Right ventricle myocardium inferior (tissue), 1 donor: ENCODE measurements around the gene EPAS1. TPM values are rescaled to one million over a fixed set of nuclear protein-coding genes. Genes with fewer than 3 reads are reported as not detected.

Source experiments
- ATAC-seq: fragments of 200-7000 bp; cut with Tn5 transposase; one replicate; pipeline ENCODE4 v1.9.1; 2020; ENCODE audit warnings: mild to moderate bottlenecking, moderate library complexity
- DNase-seq: peaks from one replicate; pipeline ENCODE4 v3.0.0; 2021; ENCODE audit errors: missing footprints
- intact Hi-C: fragments of 100-400 bp; cut with DNase I; formaldehyde crosslinking; loops from one replicate; pipeline ENCODE4 v1.11.0; 2022
- total RNA-seq: library from RNA; stranded (reverse); fragmentation: NEBNext Ultra II Directional; extraction: Animal tissue kit (Norgen Biotek cat#: 25700); gene quantifications from one replicate; pipeline ENCODE4 v1.2.1, GENCODE V29; 2021
- donor health status: DM: no; HTN: yes; CAD: no; lungs with severe emphysema.

Gene EPAS1
- total RNA-seq, 1 donor from 2014 or later, result 205 TPM

- intact Hi-C loops, result no loop called here
- DNase-seq (no peak), ATAC-seq (no peak)
Measured at GRCh38 chr2:46431481-46432235, 134.5 kb downstream of the EPAS1 start.

GRCh38 chr2:46434851-46435273 is 137.7 kb downstream of the EPAS1 start:
- intact Hi-C loops, result loop anchor here (5.0 kb wide), 1 partner anchor 43 kb away; no protein-coding TSS in a partner anchor
- DNase-seq (no peak), ATAC-seq (no peak)

DNA sequence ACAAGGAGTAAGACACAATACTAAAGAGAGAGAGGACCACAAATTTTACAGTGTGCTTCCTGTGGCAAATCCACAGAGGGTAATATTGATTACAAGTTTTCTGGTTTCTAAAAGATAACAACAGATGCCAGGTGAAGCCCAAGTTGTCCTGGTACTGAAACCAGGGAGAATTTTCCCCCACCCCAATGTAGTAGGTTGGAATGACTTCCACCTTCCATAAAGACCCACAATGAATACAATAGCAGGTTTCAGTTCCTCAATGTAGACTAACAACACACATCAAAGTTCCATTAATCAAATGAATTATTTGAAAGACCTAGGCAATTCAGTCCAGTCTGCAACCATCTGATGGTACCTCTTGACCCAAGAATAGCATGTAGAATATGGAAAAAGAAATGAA is 138.1 kb downstream of the EPAS1 start:
- intact Hi-C loops, result loop anchor here (5.0 kb wide), 1 partner anchor 43 kb away; no protein-coding TSS in a partner anchor
- no peak for ATAC-seq
- DNase-seq, result no peak

DNA sequence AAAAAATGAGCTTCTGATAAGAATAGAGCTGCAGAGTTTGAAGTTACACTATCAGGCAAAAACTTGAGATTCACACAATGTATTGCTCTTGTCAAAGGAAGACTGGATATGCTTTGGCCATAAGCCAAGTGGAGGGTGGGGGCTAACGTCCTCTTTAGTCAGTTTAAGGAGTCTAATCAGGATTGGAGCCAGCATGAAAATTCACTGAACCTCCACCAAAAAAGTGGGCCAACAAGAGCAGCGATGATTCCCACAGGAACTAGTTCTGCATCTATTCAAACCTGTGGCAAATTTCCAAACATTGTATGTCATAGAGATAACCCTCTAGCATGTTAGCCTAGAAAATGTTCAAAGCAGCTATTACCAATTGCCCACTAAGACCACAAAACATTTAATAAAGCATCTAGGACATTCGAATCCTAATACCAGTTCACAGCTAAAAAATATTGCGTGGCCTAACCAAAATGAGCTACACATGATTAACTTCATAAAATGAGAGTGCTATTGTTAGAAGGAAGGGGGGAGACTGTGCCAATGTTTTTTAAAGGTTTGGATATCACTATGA is 138.7 kb downstream of the EPAS1 start:
- intact Hi-C loops, result loop anchor here (5.0 kb wide), 1 partner anchor 44 kb away; no protein-coding TSS in a partner anchor
- no peak for DNase-seq
- peak; percentile 28 for ATAC-seq

Other genes starting within 250 kb of the EPAS1 start
- gene TMEM247, start 182.2 kb downstream of the EPAS1 start, total RNA-seq, result not detected
- gene RHOQ, start 245.1 kb downstream of the EPAS1 start, total RNA-seq, result 415 TPM
- gene ATP6V1E2, start 245.2 kb downstream of the EPAS1 start, total RNA-seq, result 6.7 TPM